Neutrophil (primary cell): ENCODE measurements around the gene NKIRAS1.
A peak's percentile ranks its signal among the peaks of the same experiment; 100 is the strongest.

Experiments
- H3K27ac ChIP-seq: fragments of 200-600 bp; sonication (generic); 2 replicates; pipeline ENCODE4 v1.5.1; 2016; ENCODE audit warnings: mild to moderate bottlenecking, moderate library complexity
- H3K27me3 ChIP-seq: fragments of 200-600 bp; sonication (generic); 2 replicates; pipeline ENCODE4 v1.6.0; 2016; ENCODE audit warnings: mild to moderate bottlenecking
- H3K36me3 ChIP-seq: fragments of 200-600 bp; sonication (generic); 2 replicates; pipeline ENCODE4 v1.5.1; 2017
- H3K4me1 ChIP-seq, 2 experiments: fragments of 200-600 bp in 1 of 2; sonication (generic) in 1 of 2; 1 replicate in 1 of 2; 2 replicates in 1 of 2; pipeline versions ENCODE4 v1.5.1 to v1.6.1; 2013 to 2016; ENCODE audit warnings: low read depth in 1 of 2, low read length in 1 of 2, mild to moderate bottlenecking in 1 of 2, moderate library complexity in 1 of 2; ENCODE audit not compliant: control insufficient read depth in 1 of 2, insufficient read depth in 1 of 2
- H3K4me3 ChIP-seq, 2 experiments: fragments of 200-600 bp in 1 of 2; sonication (generic) in 1 of 2; 1 replicate in 1 of 2; 2 replicates in 1 of 2; pipeline ENCODE4 v1.5.1; 2013 to 2016; ENCODE audit warnings: low read depth in 1 of 2, low read length in 1 of 2, mild to moderate bottlenecking in 1 of 2, moderate library complexity in 1 of 2
- H3K9me3 ChIP-seq: fragments of 200-600 bp; sonication (generic); 2 replicates; pipeline ENCODE4 v1.5.1; 2016
- TF ChIP-seq, protein P1 (sequence below): fragments of 200-600 bp; sonication (generic); IDR thresholded peaks from 2 replicates; pipeline ENCODE4 v1.5.1; 2016; ENCODE audit warnings: antibody characterized with exemption

NKIRAS1 gene

DNA sequence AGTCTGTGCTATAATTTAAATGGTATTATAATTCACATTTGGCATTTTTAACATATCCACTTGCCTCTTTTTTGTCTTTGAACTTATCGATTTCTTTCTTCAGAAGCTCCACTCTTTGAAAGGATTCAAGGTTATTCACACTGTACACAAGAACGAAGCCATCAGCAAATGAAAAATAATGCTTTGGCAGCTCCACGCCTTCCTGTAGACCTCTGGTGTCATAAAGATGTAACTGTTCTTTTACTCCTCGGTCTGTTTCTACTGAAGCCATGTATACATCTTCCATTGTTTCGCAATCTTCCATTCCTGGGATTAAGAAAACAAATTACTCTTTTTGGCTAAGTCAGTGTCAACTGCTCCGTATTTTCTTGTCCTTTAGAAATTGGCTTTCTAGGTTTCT is 16.0 kb downstream of the NKIRAS1 start:
- Histone ChIP-seq H3K9me3 (no peaks in the 10 kb centered on the region), H3K4me3 (no peak overlapping the region), H3K4me1 (no peaks in the 10 kb centered on the region), H3K27ac (no peak overlapping the region), H3K36me3 (peaks cover 4% of the 10 kb centered on the region), H3K27me3 (no peaks in the 10 kb centered on the region)
- TF ChIP-seq, protein P1, sequence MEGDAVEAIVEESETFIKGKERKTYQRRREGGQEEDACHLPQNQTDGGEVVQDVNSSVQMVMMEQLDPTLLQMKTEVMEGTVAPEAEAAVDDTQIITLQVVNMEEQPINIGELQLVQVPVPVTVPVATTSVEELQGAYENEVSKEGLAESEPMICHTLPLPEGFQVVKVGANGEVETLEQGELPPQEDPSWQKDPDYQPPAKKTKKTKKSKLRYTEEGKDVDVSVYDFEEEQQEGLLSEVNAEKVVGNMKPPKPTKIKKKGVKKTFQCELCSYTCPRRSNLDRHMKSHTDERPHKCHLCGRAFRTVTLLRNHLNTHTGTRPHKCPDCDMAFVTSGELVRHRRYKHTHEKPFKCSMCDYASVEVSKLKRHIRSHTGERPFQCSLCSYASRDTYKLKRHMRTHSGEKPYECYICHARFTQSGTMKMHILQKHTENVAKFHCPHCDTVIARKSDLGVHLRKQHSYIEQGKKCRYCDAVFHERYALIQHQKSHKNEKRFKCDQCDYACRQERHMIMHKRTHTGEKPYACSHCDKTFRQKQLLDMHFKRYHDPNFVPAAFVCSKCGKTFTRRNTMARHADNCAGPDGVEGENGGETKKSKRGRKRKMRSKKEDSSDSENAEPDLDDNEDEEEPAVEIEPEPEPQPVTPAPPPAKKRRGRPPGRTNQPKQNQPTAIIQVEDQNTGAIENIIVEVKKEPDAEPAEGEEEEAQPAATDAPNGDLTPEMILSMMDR: no peak

DNA sequence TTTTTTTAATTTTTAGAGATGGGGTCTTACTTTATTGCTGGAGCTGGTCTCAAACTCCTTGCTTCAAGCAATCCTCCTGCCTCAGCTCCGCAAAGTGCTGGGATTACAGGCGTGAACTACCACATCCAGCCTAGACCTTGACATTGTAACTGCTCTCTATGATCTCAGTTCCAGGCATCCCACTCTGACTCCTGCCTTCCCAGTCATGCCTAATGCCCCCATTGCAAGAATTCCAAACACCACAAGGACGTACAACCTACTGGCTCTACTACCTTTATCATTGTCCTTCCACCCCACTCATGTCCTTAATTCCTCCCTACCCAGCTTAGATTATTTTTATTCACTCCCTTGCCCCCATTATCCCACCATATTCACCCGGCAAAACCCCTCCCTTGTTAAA is 21.6 kb downstream of the NKIRAS1 start:
- TF ChIP-seq, protein P1: no peak
- Histone ChIP-seq H3K9me3 (no peaks in the 10 kb centered on the region), H3K4me1 (peaks cover 38 to 40% of the 10 kb centered on the region in 2 experiments), H3K36me3 (peaks cover 4% of the 10 kb centered on the region), H3K27ac (no peak overlapping the region), H3K27me3 (no peaks in the 10 kb centered on the region), H3K4me3 (no peak overlapping the region)

DNA sequence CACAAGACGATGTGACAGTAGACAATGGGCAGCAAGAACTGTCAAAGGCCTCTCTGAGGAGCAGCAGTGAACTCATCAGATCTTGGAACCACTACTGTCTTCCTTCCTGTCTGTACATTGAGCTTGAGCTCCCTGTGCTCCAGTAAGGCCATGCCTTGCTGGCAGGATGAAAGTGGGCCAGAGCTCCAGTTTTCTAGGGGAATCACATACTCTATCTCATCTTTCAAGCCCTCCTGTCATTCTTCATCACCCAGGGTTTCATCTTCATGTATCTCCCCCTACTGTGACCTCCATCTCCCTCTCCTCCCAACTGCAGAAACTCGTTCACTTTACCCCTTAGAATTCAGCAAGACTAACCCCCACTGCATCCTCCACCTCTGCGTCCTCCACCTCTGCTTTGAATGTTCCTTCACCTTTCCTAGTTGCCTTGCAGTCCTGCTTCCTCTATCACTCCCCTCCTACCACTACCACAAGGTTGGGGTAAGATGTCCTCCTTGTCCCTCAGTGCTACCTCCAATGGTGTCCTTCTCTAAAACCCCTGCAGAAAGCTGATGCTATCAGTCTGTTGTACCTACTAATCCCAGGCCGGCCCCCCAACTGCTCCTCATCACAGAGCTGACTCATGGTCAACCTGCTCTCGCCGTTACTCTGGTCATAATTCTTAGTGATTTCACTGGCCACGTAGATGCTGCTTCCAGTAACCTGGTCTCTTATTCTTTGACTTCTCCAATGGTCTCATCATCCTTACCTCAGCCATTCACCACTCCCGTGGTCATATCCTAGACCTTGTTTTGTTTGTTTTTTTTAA is 22.3 kb downstream of the NKIRAS1 start:
- H3K27me3 ChIP-seq: no peaks in the 10 kb centered on the region
- peaks cover 45 to 48% of the 10 kb centered on the region in 2 experiments for H3K4me1 ChIP-seq

DNA sequence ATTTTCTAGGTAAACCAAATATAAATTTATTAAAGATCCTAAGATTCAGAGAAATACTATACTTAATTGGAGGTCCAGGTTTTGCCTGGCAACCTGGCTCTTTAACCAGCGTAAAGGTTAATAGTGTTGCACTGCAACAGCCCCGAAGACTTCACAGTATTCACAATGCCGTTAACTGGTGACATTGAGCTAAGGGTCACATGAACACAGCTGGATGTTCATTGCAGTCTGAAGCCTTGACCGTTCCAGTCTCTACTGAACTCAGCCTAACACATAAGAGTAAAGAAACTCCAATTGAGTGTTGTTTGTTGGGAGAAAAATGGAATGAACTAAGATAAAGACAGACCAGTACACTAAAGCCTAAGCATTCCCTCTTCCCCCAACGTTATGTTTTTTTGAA is 26.8 kb downstream of the NKIRAS1 start:
- TF ChIP-seq, protein P1: no peak
- Histone ChIP-seq H3K27ac (peak overlapping the region; percentile 64), H3K36me3 (no peaks in the 10 kb centered on the region), H3K4me1 (peaks cover 60 to 70% of the 10 kb centered on the region in 2 experiments), H3K27me3 (no peaks in the 10 kb centered on the region), H3K4me3 (no peak overlapping the region), H3K9me3 (no peaks in the 10 kb centered on the region)

More for the DNA sequence above, 22.3 kb downstream of the NKIRAS1 start:
- Histone ChIP-seq H3K4me3 (no peak overlapping the region), H3K27ac (no peak overlapping the region), H3K9me3 (no peaks in the 10 kb centered on the region), H3K36me3 (peaks cover 4% of the 10 kb centered on the region)
- TF ChIP-seq, protein P1: no peak

DNA sequence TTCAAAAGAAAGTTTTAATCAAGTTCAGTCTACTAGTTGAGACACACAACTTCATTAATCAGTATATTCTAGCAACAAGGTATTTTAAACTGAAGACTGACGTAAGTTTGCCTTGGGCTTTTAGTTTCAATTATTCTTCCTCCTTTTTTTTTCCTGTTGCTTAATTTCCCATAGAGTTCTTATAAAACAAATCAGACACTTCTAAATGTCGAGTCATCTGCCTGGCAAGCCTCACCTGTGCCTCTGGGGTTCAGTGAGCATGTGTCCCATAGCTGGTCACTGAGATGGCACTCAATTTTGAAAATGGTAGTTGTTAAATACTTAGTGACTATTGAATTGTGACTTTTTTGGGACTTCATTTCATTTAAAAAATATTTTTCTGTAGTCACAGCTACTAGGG is 27.4 kb downstream of the NKIRAS1 start:
- Histone ChIP-seq H3K4me3 (no peak overlapping the region), H3K4me1 (peaks cover 65 to 76% of the 10 kb centered on the region in 2 experiments), H3K27ac (peak overlapping the region; percentile 64), H3K27me3 (no peaks in the 10 kb centered on the region), H3K9me3 (no peaks in the 10 kb centered on the region), H3K36me3 (no peaks in the 10 kb centered on the region)
- TF ChIP-seq, protein P1: no peak
